Activated CD4-positive, alpha-beta T cell treated with anti-CD3 and anti-CD28 coated beads, Interleukin-2, amount 10 ng/mL, durations not matched to agents 24 days and 14 days (primary cell): ENCODE measurements around the gene DARS2. TPM values are rescaled to one million over a fixed set of nuclear protein-coding genes. Genes with fewer than 3 reads are reported as not detected.
A peak's percentile ranks its signal among the peaks of the same experiment; 100 is the strongest.
"Not testable (repeated sequence)": the region's sequence is repeated elsewhere in the genome, so short reads cannot be mapped to it uniquely, and the experiment has no call there.

Source experiments
- DNase-seq: peaks from one replicate; pipeline ENCODE4 v3.0.0; 2022
- H3K27ac Mint-ChIP-seq: one replicate; pipeline ENCODE4 v1.8.0; 2022; ENCODE audit warnings: mild to moderate bottlenecking, mixed read lengths
- H3K27me3 Mint-ChIP-seq: one replicate; pipeline ENCODE4 v1.8.0; 2022; ENCODE audit warnings: mixed read lengths
- H3K36me3 Mint-ChIP-seq: one replicate; pipeline ENCODE4 v1.8.0; 2022; ENCODE audit warnings: low read depth, mild to moderate bottlenecking, mixed read lengths
- H3K4me1 Mint-ChIP-seq: one replicate; pipeline ENCODE4 v1.8.0; 2021; ENCODE audit warnings: mixed read lengths
- H3K4me3 Mint-ChIP-seq: one replicate; pipeline ENCODE4 v1.8.0; 2022; ENCODE audit warnings: mild to moderate bottlenecking, moderate library complexity, mixed read lengths
- H3K9me3 Mint-ChIP-seq: one replicate; pipeline ENCODE4 v1.8.0; 2021; ENCODE audit warnings: mixed read lengths
- intact Hi-C: fragments of 100-400 bp; cut with micrococcal nuclease; formaldehyde crosslinking; loops from one replicate; pipeline ENCODE4 v1.15.1; 2023
- total RNA-seq: library from RNA; stranded (reverse); gene quantifications from 2 replicates; pipeline ENCODE4 v1.2.3, GENCODE V29; 2022

DARS2 gene, protein sequence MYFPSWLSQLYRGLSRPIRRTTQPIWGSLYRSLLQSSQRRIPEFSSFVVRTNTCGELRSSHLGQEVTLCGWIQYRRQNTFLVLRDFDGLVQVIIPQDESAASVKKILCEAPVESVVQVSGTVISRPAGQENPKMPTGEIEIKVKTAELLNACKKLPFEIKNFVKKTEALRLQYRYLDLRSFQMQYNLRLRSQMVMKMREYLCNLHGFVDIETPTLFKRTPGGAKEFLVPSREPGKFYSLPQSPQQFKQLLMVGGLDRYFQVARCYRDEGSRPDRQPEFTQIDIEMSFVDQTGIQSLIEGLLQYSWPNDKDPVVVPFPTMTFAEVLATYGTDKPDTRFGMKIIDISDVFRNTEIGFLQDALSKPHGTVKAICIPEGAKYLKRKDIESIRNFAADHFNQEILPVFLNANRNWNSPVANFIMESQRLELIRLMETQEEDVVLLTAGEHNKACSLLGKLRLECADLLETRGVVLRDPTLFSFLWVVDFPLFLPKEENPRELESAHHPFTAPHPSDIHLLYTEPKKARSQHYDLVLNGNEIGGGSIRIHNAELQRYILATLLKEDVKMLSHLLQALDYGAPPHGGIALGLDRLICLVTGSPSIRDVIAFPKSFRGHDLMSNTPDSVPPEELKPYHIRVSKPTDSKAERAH
- total RNA-seq = 47.6 and 52.2 TPM in 2 replicates

- Mint-ChIP-seq H3K9me3 (no peaks in the 10 kb centered on the region), H3K36me3 (peaks cover 40% of the 10 kb centered on the region), H3K4me3 (peak within 1 kb of the TSS; percentile 99), H3K4me1 (peaks cover 49% of the 10 kb centered on the region), H3K27me3 (no peaks in the 10 kb centered on the region), H3K27ac (peak within 1 kb of the TSS; percentile 98)
- DNase-seq = peak; percentile 97
- intact Hi-C loops = loop anchor here (1.0 to 2.0 kb wide), 9 partner anchors 44 to 1292 kb away; partner anchors contain the start of genes CACYBP, KLHL20, PRDX6 and RABGAP1L
Observed at GRCh38 chr1:173824315-173825081, at the start of gene DARS2, which contains the start of gene CENPL. Gene DARS2 (plus strand): TSS chr1:173824673. CDS start chr1:173825230, 557 bp downstream. Gene CENPL (minus strand): TSS chr1:173824883. CDS start chr1:173811299, 13,584 bp downstream.

DNA sequence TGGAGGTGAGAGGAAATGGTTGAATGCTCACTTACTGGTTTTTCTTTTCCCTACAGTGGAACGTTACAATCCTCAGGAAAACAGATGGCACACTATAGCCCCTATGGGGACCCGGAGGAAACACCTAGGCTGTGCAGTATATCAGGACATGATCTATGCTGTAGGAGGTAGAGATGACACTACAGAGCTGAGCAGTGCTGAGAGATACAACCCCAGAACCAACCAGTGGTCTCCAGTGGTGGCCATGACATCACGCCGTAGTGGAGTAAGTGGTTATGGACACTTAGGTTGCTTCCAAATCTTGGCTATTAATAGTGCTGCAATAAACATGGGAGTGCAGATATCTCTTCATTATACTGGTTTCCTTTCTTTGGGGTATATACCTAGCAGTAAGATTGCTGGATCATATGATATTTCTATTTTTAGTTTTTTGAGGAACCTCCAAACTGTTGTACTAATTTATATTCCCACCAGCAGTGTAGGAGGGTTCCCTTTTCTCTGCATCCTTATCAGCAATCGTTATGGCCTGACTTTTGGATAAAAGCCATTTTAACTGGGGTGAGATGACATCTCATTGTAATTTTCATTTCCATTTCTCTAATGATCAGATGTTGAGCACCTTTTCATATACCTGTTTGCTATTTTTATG, 48.8 kb upstream of the DARS2 start:
- H3K27me3 Mint-ChIP-seq = no peaks in the 10 kb centered on the region
- H3K27ac Mint-ChIP-seq = no peak overlapping the region
- no peaks in the 10 kb centered on the region for H3K9me3 Mint-ChIP-seq
- peaks cover 41% of the 10 kb centered on the region for H3K36me3 Mint-ChIP-seq
- no peaks in the 10 kb centered on the region for H3K4me1 Mint-ChIP-seq
- no peak overlapping the region for H3K4me3 Mint-ChIP-seq
- intact Hi-C loops = no loop called here
- no peak for DNase-seq

GRCh38 chr1:173779936-173780335, 44.5 kb upstream of the DARS2 start:
- Mint-ChIP-seq H3K27ac (no peak overlapping the region), H3K4me1 (no peaks in the 10 kb centered on the region), H3K36me3 (peaks cover 62% of the 10 kb centered on the region), H3K9me3 (no peaks in the 10 kb centered on the region), H3K27me3 (no peaks in the 10 kb centered on the region), H3K4me3 (no peak overlapping the region)
- no peak for DNase-seq
- intact Hi-C loops = no loop called here

DNA sequence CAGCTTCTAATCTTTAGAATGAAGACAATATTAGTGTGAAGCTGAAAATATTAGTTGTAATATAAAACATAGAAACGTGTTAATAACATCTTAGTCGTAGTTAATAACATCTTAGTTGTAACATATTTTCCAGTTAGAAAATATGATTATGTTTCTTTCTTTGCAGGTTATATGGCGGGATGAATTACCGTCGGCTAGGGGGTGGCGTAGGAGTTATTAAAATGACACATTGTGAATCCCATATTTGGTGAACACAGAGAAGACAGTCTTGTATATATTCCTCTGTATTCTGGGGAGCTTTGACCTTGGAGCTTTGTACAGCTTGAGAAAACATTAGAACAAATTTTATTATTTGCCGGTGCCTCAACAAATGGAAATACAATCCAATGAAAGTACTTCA, 39.5 kb upstream of the DARS2 start:
- Mint-ChIP-seq H3K27ac (no peak overlapping the region), H3K4me1 (peaks cover 1% of the 10 kb centered on the region), H3K4me3 (no peak overlapping the region), H3K27me3 (no peaks in the 10 kb centered on the region), H3K9me3 (no peaks in the 10 kb centered on the region), H3K36me3 (peaks cover 34% of the 10 kb centered on the region)
- intact Hi-C loops = no loop called here
- DNase-seq = no peak

GRCh38 chr1:173789841-173790240, 34.6 kb upstream of the DARS2 start:
- Mint-ChIP-seq H3K9me3 (no peaks in the 10 kb centered on the region), H3K27ac (no peak overlapping the region), H3K36me3 (peaks cover 17% of the 10 kb centered on the region), H3K4me3 (no peak overlapping the region), H3K27me3 (no peaks in the 10 kb centered on the region), H3K4me1 (peaks cover 1% of the 10 kb centered on the region)
- DNase-seq = no peak
- intact Hi-C loops = no loop called here

DNA sequence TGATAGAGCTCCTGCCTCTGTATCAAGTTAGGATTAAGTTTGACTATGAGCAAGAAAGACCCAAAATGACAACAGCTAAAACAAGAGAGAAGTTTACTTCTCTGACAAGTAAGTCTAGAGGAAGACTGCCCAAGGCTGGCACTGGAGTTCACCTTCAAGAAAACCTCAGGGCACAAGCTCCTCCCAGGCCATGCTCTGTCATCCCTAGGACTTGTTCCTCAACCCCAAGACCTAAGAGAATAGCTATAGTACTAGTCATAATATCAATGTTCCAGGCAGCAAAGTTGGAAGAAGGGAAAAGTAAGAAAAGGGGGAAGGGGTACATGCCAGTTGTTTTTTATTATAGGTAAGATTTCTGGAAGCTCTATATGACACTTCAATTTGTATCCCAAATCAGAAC, 26.4 kb upstream of the DARS2 start:
- no peaks in the 10 kb centered on the region for H3K27me3 Mint-ChIP-seq
- H3K36me3 Mint-ChIP-seq = peaks cover 36% of the 10 kb centered on the region
- H3K4me3 Mint-ChIP-seq = no peak overlapping the region
- no peak overlapping the region for H3K27ac Mint-ChIP-seq
- no peak for DNase-seq
- no peaks in the 10 kb centered on the region for H3K4me1 Mint-ChIP-seq
- no peaks in the 10 kb centered on the region for H3K9me3 Mint-ChIP-seq
- intact Hi-C loops = no loop called here

GRCh38 chr1:173799995-173800394, 24.5 kb upstream of the DARS2 start:
- H3K9me3 Mint-ChIP-seq, H3K27ac Mint-ChIP-seq, DNase-seq, H3K27me3 Mint-ChIP-seq, H3K4me1 Mint-ChIP-seq, H3K4me3 Mint-ChIP-seq, intact Hi-C loops: not testable (repeated sequence)
- peaks cover 43% of the 10 kb centered on the region for H3K36me3 Mint-ChIP-seq

- DNase-seq = no peak
- no peaks in the 10 kb centered on the region for H3K4me1 Mint-ChIP-seq
- peaks cover 46% of the 10 kb centered on the region for H3K36me3 Mint-ChIP-seq
- no peak overlapping the region for H3K27ac Mint-ChIP-seq
- no peak overlapping the region for H3K4me3 Mint-ChIP-seq
- intact Hi-C loops = no loop called here
- H3K27me3 Mint-ChIP-seq = no peaks in the 10 kb centered on the region
- no peaks in the 10 kb centered on the region for H3K9me3 Mint-ChIP-seq
Observed at GRCh38 chr1:173802961-173803360, 21.5 kb upstream of the DARS2 start.

DNA sequence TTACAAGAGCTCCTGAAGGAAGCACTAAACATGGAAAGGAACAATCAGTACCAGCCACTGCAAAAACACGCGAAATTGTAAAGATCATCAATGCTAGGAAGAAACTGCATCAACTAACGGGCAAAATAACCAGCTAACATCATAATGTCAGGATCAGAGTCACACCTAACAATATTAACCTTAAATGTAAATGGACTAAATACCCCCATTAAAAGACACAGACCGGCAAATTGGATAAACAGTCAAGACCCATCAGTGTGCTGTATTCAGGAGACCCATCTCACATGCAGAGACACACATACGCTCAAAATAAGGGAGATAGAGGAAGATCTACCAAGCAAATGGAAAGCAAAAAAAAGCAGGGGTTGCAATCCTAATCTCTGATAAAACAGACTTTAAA, 10.8 kb upstream of the DARS2 start:
- intact Hi-C loops, H3K27ac Mint-ChIP-seq, DNase-seq, H3K9me3 Mint-ChIP-seq, H3K27me3 Mint-ChIP-seq, H3K4me3 Mint-ChIP-seq: not testable (repeated sequence)
- Mint-ChIP-seq H3K36me3 (peaks cover 59% of the 10 kb centered on the region), H3K4me1 (peaks cover 42% of the 10 kb centered on the region)

DNA sequence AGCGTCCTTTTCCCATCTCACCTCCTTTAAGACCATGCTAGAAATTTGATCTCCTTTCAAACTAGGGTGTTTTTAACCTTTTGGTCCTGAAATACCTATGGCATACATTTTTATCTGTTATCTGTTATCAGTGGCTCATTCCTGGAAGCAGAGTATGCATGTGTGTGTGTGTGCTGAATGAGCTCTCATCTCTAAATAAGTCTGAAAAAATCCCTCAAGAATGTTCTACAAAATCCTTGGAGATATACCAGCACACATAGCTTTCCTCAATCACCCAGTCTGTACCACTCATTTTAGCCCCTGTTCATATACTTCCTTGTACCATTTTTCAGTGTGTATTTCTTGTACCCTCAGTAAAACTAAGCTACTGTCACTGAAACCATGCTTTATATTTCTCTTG, 6.0 kb upstream of the DARS2 start:
- Mint-ChIP-seq H3K36me3 (peaks cover 58% of the 10 kb centered on the region), H3K4me1 (peaks cover 53% of the 10 kb centered on the region), H3K9me3 (no peaks in the 10 kb centered on the region), H3K4me3 (no peak overlapping the region), H3K27ac (no peak overlapping the region), H3K27me3 (no peaks in the 10 kb centered on the region)
- intact Hi-C loops = no loop called here
- no peak for DNase-seq

DNA sequence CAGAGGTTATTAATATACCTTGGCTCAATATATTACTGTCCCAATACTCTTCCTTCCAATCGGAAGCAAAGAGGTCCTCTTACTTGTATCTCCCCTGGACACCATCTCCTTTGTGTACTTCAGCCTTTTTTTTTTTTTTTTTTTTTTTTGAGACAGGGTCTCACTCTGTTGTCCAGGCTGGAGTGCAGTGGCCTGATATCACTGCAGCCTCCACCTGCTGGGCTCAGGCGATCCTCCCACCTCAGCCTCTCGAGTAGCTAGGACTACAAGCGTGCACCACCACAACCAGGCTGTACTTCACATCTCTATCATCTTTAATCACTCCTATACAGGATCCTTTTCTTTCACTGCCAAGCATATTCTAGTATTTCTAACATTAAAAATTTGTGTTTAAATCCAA, 2.8 kb upstream of the DARS2 start:
- no peaks in the 10 kb centered on the region for H3K9me3 Mint-ChIP-seq
- no peaks in the 10 kb centered on the region for H3K27me3 Mint-ChIP-seq
- H3K4me3 Mint-ChIP-seq = no peak overlapping the region
- peaks cover 38% of the 10 kb centered on the region for H3K4me1 Mint-ChIP-seq
- no peak for DNase-seq
- H3K27ac Mint-ChIP-seq = no peak overlapping the region
- H3K36me3 Mint-ChIP-seq = peaks cover 45% of the 10 kb centered on the region
- intact Hi-C loops = no loop called here

- intact Hi-C loops = loop anchor here (1.0 to 2.0 kb wide), 9 partner anchors 44 to 1292 kb away; partner anchors contain the start of genes CACYBP, KLHL20, PRDX6 and RABGAP1L
- H3K4me1 Mint-ChIP-seq = peaks cover 46% of the 10 kb centered on the region
- no peaks in the 10 kb centered on the region for H3K27me3 Mint-ChIP-seq
Observed at GRCh38 chr1:173823781-173824314, 625 bp upstream of the DARS2 start.

DNA sequence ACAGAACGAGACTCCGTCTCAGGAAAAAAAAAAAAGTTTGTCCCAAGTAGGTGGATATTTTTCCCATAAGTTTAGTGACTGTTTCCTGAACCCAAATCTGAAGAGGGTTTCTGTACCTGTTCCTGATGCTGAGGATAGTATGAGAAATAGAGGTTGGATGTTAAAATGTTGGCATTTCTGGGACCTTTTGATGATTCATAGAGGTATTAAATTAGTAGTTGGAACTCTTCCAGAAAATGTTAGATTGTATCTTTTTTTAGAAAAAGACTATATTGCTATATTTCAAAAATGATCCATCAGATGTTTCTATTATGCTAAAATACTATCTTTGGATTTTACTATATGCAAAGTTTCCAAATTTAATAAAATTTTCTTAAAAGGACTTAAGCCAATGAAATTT, 3.1 kb downstream of the DARS2 start:
- Mint-ChIP-seq H3K36me3 (peaks cover 35% of the 10 kb centered on the region), H3K4me3 (no peak overlapping the region), H3K4me1 (peaks cover 33% of the 10 kb centered on the region), H3K27me3 (no peaks in the 10 kb centered on the region), H3K27ac (no peak overlapping the region), H3K9me3 (no peaks in the 10 kb centered on the region)
- no peak for DNase-seq
- intact Hi-C loops = no loop called here

More at GRCh38 chr1:173823781-173824314, 625 bp upstream of the DARS2 start:
- H3K27ac Mint-ChIP-seq = peak overlapping the region; percentile 98
- peak overlapping the region; percentile 99 for H3K4me3 Mint-ChIP-seq
- H3K9me3 Mint-ChIP-seq = no peaks in the 10 kb centered on the region
- peaks cover 37% of the 10 kb centered on the region for H3K36me3 Mint-ChIP-seq
- DNase-seq = no peak
